ENCODE data around the gene MAPRE2.
"Not testable (repeated sequence)": the region's sequence is repeated elsewhere in the genome, so short reads cannot be mapped to it uniquely, and the experiment has no call there.

The MAPRE2 gene

DNA sequence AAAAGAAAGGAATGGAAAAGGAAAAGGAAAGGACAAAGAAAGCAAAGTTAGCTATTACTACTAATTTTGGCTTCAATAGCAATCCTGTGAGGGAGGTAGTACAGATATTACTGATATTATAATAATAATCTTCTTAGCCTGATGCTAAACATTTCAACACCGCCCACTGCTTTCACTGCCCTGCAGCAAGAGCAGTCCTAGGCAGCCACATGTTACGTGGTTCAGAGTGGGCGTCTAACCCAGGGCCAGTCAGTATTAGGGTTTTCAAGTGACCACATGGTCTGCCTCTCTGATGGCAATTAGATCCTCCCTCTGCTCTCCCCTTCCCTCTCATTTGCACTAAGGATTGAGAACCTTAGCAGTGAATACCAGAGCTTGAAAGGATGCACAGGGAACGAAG lies 116.0 kb downstream of the MAPRE2 start:
- no peak for DNase-seq

DNA sequence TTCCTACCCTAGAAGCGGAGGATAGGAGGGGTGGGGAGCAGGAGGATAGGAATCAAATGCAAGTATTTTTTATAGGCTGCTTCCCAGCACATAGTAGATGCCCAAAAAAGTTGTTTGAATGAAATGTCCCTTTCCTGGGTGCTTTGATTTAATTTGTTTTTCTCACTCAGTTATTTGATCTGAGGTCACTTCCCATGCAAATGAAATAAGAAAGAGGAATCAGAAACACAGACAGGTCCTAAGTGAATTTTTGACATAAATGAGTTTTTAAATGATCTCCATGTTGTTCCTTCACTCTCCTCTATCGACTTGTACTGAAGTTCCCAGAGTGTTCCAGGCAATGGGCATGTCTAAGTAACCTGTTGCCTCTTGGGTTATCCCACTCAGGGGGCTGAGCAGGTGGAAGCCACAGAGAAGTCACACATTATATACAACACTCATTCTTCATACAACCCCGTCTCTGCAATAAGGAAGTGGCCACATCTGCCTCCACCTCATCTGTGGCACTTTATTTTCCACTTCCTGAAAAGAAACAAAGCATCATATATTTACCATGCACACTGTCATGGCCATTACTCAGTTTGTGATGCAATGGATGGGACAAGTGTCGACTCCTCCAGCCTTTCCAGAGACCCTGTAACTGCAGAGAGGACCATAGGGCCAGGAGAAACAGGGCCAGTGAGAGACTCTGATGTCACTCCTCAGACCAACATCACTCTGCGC lies 117.7 kb downstream of the MAPRE2 start:
- DNase-seq, result no peak

DNA sequence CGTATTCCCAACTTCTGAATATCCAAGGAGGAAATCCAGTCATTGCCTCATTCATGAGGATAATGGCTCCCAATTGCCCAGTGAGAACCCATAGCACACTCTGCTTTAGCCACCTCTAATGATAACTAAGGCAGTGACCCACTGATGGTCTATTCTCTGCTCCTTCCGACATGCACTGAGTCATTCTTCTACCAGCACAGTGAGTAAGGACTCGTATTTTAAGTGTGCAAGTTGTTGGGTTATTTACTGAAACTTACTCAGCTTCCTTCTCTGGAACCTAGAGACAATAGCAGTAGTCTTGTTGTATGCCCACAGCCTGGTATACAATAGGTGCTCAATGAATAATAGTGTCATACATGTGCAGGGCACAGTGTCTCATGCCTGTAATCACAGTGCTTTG lies 118.6 kb downstream of the MAPRE2 start:
- DNase-seq, result no peak

DNA sequence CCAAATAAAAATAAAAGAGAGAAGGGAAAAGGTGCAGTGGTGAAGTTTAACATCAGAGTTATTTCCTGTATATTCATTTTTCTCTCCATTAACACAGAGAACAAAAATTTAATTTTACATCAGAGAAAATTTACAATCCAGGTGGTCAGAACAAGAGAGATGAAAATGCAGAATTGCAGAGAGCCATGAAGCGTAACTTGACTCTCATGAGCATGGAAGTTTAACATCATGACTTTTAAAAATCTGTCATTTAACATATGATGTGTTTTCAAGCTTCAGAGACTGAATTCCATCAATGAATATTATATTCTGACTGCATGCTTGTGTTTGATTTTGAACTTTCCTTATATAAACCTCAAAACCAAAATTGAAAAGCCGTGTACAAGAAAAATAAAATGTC lies 120.3 kb downstream of the MAPRE2 start:
- no peak for DNase-seq

DNA sequence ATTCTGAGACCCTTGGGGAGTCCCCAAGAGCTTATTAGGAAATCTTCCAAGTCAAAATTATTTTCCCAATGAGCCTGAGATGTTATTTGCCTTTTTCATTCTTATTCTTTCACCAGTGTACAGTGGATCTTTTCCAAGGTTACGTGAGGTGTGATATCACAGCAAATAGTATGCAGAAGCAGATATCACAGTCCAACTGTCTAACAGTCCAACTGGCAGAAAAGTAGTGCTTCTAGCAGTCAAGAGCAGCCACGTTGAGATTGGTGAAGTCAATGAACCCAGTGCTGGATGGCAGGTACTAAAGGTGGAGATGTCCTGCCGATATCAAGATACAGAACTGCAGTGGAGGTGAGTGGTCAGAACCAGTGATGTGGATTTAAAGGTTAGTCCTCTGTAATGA lies 120.7 kb downstream of the MAPRE2 start:
- no peak for DNase-seq

DNA sequence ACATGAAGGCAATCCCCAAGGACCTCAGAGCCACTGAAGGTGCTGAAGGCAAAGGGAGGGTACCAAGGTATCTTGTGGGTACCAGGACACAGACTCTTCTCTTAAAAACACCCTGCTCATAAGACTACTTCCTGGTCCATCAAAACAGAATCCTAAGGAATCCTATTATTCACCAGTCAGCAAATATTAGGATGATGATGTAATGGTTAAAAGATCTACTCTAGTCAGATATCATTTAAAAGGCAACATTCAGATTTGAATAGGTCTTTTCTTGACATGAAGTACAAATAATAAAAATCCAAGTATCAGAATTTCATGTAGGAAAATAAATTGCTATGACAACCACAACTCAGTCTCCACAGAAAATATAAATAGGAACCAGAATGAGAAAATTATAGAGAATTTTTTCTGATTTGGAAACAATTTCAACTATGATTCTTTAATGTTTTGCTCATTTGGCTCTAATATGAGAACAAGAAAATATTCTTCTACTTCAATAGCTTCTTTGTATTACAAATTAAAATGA lies 121.9 kb downstream of the MAPRE2 start:
- peak; percentile 18 for DNase-seq

DNA sequence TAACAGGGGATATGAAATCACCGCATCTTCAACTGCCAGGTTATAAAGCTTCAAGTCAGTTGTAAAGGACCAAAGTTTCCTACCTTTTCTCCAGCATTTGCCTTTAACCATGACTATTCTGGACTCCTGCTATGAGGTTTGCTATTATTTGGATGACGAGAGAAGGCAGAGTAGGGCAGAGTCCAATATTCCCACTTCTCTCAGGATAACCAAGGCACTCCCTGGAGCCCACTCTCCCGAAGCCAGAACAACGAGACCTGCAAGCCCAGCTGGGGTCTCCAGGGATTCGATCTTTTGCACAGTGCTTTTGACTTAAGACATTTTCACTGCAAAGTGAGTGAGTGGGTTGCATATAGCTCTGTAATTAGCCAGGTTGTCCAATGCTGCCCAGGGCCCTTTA lies 122.5 kb downstream of the MAPRE2 start:
- DNase-seq, result no peak

DNA sequence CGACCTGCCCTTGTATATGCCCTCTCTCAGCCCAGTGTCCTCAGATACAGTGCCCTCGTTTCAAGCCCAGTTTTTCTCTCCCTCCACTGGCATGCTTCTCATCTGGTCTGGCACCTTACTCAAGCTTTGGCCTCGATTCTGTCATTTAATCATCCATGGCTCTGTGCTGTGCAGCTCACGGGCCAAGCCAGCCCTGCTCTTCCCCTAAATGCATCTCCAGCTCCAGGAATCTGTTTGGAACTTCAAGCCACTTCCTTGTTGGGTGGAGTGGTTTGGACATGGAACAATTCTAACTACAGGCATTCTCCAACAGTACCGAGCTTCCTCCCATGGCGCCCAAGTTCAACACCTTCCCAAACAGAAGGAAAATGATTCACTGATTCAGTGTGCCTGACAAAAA lies 122.9 kb downstream of the MAPRE2 start:
- DNase-seq, result no peak

DNA sequence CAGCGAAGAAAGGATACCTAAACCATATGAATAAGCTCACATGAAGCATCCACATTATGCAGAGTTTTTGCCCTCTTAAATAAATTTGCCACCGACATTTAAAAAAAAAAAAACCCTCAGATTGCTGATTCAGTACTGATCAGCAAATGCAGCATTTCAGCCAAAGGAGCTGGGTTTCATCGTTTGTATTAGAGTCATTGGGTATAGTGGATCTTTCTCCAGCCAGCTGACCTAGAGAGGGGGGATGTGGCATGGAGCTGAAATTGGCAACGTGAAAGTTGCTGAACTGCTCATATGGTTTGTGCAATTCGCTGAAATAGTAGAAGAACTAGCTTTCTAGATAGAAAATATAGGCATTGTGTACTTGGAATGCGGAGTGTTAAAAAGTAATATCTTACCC lies 126.1 kb downstream of the MAPRE2 start:
- DNase-seq, result peak; percentile 24

DNA sequence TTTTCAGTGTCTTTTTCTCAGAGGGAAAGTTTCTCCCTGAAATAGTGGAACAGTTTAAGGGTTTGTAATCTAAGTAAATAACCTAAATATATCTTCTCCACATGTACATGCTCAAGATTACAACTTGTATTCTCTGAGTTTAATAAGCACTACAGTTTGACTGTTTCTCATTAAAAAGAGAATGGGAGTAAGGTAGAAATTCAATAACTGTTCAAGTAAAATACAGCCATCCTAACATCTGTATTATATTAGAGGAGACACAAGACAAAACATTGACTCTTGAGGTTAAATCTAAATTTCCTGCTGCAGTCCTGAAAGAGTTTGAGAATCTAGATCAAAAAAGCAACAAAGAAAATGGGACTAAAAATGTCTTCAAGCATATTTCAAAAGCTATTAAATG lies 126.6 kb downstream of the MAPRE2 start:
- peak; percentile 8 for DNase-seq

DNA sequence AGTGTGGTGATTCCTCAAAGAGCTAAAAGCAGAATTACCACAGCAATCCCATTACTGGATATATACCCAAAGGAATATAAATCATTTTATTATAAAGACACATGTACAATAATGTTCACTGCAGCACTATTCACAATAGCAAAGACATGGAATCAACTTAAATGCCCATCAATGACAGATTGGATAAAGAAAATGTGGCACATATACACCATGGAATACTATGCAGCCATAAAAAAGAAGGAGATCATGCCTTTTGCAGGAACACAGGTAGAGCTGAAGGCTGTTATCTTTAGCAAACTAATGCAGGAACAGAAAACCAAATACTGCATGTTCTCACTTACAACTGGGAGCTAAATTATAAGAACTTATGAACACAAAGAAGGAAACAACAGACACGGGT lies 129.1 kb downstream of the MAPRE2 start:
- not testable (repeated sequence) for DNase-seq

DNA sequence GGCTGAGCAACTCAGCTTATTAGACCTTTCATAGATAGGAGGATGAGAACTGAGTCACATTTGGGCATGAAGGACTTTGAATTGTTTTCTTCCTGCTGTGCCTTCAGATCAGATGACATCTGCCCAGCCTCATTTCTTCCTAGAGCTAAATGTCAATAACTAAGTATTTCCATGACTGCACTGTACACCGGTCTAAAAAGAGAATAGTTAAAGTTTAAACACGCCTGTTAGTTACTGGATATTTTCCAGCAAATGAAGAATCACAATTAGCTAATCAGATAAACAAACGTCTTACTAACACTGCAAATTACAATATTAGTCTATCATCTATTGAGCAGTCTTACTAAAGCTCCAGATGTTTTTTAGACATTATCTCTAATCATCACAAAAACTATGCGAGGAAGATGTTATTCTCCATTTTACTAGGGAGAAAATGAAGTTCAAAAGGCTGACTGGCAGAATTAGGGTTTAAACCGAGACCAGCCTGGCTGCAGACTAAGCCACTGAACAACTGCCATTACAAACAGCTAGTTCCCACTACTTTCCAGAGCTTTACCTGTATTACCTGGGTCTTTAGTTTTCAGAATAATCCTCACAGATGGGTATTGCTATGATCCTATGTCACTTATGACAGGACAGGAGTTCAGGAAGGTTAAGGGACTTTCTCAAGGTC lies 130.2 kb downstream of the MAPRE2 start:
- no peak for DNase-seq

DNA sequence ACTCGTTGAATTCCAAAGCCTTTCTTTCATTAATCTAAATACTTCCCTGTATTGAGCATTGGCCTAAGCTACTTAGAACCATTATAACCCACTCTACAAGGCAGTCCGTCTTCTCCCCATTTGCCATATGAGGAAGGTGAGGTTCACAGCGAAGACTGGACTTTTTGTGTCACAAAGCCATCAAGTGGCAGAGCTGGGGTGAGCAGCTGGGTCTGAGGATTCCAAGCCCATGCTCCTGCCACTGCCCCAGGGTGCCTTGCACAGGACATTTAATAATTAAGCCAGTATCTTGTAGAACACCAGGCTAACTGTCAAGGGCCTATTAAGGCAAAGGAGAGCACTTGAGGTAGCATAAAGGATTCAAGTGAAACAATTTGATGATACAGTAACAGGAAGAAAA lies 130.8 kb downstream of the MAPRE2 start:
- DNase-seq, result no peak

DNA sequence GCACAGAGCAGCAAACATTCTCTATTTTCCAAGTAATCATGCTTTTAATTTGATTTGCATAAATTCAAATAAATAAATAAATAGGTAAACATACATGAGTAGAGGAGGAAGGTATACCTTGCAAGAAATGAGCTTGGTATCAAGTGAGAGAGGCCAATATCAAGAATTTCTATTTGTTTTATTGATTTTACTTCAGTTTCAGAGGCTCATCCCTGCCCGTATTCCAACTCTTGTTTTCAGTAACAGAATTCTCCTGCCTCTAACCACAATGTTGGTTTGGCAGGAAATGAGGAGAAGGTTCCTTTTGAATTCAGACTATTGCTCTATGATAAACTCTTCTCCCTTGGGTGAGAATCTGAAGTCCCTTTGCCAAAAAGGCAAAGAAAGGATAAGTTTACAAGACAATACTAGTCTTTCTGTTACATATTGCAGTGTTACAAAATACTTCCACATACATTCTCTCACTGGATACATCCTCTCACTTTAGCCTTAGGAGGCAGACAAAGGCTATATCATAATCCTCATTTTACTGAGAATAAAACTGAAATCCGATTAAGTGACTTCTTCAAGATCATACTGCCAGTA lies 131.3 kb downstream of the MAPRE2 start:
- no peak for DNase-seq

DNA sequence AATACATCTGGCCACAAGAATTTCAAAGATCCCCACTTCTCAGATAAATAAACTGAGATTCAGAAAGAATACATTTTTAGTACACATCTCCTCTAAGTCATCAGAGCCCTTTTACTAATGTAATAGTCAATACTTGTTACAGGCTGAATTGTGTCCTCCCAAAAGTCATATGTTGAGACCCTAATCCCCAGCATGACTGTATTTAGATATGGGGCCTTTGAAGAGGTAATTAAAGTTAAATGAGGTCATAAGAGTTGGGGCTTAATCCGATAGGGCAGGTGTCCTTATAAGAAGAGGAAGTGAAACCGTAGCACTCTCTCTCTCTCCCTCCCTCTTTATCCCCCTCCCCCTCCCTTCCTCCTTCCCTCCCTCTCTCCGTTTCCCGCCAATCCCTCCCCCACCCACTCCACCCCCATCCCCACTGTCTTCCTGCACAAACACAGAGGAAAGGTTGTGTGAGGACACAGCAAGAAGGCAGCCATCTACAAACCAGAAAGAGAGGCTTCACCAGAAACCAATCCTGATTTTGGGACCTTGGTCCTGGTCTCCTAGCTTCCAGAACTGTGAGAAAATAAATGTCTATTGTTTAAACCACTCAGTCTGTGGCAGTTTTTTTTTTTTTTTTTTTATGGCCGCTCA lies 133.0 kb downstream of the MAPRE2 start:
- DNase-seq, result no peak

DNA sequence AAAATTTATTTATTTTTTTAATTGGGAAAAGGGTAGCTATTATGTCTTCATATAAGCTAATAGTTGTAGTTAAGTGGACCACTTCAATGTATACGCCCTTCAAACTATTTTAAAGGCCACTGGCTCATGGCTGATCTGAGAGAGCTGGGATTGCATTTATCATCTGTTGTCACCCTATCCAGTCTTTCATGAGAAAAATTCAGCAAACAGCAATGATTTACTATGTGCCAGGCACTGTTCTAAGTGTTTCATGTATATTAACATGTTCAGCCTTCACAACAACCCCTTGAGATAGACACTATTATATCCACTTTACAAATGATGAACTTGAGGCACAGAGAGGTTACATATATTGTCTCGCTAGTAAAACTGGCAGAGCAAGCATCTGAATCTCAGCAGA lies 133.5 kb downstream of the MAPRE2 start:
- no peak for DNase-seq

DNA sequence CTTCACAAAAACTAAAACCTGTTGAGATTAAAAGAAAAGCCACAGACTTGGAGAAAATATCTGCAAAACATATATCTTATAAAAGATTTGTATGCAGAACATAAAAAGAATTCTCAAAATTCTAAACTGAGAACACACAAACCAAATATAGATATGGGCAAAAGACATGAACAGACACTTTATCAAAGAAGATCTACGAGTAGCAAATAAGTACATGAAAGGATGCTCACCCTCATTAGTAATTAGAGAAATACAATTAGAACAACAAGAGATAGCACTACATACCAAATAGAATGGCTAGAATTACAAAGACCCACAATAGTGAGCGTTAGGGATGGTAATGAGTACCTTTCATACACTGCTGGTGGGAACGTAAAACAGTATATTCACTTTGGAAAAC lies 135.7 kb downstream of the MAPRE2 start:
- DNase-seq, result no peak

DNA sequence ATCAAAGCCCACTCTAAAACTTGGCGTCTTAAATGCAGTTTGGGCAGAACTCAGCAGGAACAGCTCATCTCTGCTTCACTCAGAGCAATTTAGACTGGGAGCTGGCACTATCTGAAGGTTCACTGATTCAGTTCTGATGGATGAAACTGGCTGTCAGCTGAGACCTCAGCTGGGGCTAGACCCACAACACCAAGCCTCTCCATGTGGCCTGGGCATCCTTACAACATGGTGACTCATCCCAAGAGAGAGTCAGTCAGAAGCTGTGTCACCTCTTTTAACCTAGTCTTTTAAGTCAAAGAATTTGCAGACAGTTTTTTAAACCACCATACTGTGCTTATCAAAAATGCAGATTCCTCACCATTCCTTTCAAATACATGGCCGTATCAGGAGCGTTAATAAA lies 137.0 kb downstream of the MAPRE2 start:
- DNase-seq, result peak; percentile 70

DNA sequence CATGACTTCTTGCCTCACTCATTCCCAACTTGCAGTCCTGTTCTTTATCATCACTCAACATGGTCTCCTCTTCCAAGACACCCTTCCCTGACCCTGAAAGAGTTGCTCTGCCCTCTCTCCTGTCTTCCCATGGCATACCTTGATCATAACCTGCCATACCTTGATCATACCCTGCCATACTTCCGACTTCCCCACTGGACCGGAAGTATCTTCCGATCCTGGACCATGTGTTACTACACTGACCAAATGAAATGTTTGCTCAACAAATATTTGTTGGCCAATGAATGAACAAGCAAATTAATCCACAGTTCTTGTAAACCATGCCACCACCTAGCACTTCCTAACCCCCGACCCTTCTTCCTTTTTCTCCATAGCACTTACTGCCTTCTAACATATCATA lies 138.7 kb downstream of the MAPRE2 start:
- no peak for DNase-seq

DNA sequence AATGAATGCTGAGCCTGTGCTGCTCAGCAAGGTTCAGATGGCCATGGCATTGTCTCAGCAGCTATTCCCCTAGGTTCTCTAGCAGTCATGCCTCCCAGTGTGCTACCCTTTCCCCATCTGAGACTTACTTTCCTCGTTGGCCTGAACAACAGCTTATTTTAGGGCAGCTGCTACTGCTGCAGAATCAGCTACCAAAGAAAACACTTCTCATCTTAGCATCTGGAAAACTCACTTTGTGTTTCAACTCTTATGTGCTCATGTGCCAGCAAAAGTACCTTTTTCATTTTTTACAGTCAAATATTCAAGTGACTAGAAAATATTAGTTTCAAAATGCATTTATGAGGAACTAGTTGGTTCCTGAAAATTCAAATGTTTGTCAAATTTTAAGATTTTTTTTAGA lies 139.2 kb downstream of the MAPRE2 start:
- DNase-seq, result no peak

DNA sequence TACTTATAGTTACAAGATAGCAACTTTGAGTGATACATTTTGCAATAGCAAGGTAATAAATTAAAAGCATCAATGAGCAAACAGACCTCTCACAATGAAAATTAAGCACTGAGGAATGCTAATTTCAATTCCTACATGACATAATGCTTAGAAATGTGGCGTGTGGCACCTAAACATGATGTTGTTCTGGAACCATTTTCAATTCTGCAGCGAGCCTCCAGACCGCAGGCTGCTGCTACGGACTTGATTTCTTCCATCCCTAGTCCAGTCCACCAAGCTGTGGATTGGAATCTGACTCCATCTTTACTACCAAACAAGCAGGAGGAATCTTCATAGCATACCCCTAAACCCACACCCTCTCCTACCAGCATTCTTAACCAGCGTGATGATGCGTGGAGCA lies 140.9 kb downstream of the MAPRE2 start:
- peak; percentile 60 for DNase-seq

DNA sequence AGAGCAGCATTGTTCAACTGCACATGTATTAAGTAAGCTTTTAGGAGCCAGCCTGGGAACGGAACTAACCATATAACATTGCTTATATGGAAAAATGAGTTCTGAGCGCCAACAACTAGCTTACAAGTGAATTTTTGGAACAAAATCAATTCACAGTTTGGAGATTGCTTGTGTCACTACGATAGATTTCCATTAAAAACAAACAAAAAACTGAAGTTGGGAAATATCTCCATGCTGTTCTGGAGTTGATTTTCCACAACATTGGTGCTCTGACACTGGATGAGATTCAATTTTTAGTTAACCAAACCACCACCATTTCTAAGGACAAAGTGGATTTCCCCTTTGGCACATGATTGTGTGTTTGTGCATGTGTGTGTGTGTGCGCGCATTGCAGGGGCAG lies 142.7 kb downstream of the MAPRE2 start:
- DNase-seq, result no peak

DNA sequence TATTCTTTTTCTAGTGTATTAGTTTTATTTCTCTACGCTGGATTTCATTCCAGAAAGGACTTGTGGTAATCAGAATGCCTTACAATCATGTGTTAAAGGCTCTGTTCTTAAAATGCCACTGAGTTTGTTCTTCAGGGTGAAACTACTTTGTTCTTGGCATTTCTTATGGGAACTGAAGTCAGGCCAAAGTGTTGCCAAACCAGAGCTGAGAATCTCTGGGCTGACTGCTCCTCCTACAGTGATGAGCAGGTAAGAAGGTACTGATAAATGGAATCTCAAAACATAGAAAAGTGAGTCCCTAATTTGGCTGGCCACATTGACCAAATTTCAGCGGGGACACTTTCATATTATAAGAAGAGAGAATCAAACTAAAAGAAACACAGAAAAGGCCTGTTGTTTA lies 144.6 kb downstream of the MAPRE2 start:
- DNase-seq, result no peak

Measured in fibroblast of upper back skin (primary cell).